Measurements from ENCODE around the gene PCSK9. TPM values are rescaled to one million over a fixed set of nuclear protein-coding genes. Genes with fewer than 3 reads are reported as not detected.

The PCSK9 gene
- total and polyA plus RNA-seq, 9 of the 15 experiments (the other 6 are each of a cell fraction or from before 2014, with no cell fraction given) = 3.2 to 58.6 (median 24.7) TPM

DNA sequence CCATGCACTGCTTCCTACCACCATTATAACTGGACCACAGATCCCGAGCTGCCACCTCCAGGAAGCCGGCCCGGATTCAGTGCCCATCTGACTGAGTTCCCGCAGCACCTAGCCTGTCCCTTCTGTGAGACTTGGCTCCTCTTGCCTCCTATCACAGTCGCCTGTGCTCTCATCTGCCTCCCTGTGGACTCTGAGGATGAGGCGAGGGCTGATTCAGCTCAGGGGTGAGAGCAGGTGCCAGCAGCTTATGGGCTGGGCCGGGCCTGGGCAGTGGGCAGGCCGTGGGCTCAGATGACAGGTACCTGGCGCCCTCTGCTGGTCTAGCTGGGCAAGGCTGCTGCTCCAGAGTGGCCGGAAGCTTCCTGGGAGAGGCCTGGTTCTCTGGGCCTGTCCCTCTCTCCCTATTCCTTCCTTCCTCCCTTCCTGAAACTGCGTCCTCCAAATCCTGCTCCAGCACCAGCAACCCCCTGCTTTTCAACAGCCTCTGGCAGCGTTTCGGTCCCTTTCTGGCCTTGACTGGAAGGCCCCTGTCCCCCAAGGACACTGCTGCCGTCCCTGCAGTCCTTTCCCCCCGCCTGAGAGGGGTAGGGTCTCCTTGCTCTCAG, 17.3 kb upstream of the PCSK9 start (continued):
- no peak for TF ChIP-seq ZNF75A (CRISPR knock-in tag; IDR thresholded peaks at IDR 0.05)
- no peak for TF ChIP-seq ZNF507 (tag; conservative IDR thresholded peaks at IDR 0.05)
- TF ChIP-seq ZBTB26 (CRISPR knock-in tag; IDR thresholded peaks at IDR 0.05) = no peak
- TF ChIP-seq TARDBP (IDR thresholded peaks at IDR 0.05) = peak; percentile 59; the same call in 1 of the 2 replicates
- TF ChIP-seq, protein P1, sequence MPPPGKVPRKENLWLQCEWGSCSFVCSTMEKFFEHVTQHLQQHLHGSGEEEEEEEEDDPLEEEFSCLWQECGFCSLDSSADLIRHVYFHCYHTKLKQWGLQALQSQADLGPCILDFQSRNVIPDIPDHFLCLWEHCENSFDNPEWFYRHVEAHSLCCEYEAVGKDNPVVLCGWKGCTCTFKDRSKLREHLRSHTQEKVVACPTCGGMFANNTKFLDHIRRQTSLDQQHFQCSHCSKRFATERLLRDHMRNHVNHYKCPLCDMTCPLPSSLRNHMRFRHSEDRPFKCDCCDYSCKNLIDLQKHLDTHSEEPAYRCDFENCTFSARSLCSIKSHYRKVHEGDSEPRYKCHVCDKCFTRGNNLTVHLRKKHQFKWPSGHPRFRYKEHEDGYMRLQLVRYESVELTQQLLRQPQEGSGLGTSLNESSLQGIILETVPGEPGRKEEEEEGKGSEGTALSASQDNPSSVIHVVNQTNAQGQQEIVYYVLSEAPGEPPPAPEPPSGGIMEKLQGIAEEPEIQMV (tag; conservative IDR thresholded peaks at IDR 0.05; ENCODE audit: low read depth) = no peak
- no peak for TF ChIP-seq NFYB (IDR thresholded peaks at IDR 0.05; ENCODE audit: extremely low read depth, insufficient read length)
- TF ChIP-seq NFATC3 (IDR thresholded peaks at IDR 0.05) = 0 out of 2 replicates have a peak, but pooled peaks have one; percentile 28
- no peak for TF ChIP-seq HDAC6 (IDR thresholded peaks at IDR 0.05; ENCODE audit: low read depth, low read length)
- no peak for TF ChIP-seq SAFB (IDR thresholded peaks at IDR 0.05; ENCODE audit: borderline replicate concordance, low read depth, low read length)
- TF ChIP-seq SRSF7 (optimal IDR thresholded peaks at IDR 0.05; ENCODE audit: low read depth, low read length) = no peak
- TF ChIP-seq, protein P2, sequence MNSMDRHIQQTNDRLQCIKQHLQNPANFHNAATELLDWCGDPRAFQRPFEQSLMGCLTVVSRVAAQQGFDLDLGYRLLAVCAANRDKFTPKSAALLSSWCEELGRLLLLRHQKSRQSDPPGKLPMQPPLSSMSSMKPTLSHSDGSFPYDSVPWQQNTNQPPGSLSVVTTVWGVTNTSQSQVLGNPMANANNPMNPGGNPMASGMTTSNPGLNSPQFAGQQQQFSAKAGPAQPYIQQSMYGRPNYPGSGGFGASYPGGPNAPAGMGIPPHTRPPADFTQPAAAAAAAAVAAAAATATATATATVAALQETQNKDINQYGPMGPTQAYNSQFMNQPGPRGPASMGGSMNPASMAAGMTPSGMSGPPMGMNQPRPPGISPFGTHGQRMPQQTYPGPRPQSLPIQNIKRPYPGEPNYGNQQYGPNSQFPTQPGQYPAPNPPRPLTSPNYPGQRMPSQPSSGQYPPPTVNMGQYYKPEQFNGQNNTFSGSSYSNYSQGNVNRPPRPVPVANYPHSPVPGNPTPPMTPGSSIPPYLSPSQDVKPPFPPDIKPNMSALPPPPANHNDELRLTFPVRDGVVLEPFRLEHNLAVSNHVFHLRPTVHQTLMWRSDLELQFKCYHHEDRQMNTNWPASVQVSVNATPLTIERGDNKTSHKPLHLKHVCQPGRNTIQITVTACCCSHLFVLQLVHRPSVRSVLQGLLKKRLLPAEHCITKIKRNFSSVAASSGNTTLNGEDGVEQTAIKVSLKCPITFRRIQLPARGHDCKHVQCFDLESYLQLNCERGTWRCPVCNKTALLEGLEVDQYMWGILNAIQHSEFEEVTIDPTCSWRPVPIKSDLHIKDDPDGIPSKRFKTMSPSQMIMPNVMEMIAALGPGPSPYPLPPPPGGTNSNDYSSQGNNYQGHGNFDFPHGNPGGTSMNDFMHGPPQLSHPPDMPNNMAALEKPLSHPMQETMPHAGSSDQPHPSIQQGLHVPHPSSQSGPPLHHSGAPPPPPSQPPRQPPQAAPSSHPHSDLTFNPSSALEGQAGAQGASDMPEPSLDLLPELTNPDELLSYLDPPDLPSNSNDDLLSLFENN (IDR thresholded peaks at IDR 0.05; ENCODE audit: low read depth in 2 of 2, low read length in 2 of 2) = no peak
- peak; percentile 88 for TF ChIP-seq ZNF436 (CRISPR knock-in tag; IDR thresholded peaks at IDR 0.05)
- no peak for TF ChIP-seq IRF1 (CRISPR knock-in tag; IDR thresholded peaks at IDR 0.05; ENCODE audit: borderline replicate concordance)
- no peak for TF ChIP-seq ZNF280A (IDR thresholded peaks at IDR 0.05; ENCODE audit: low read depth, partially characterized antibody)
- no peak for TF ChIP-seq U2AF2 (optimal IDR thresholded peaks at IDR 0.05; ENCODE audit: low read depth, low read length)
- no peak for TF ChIP-seq THRAP3 (IDR thresholded peaks at IDR 0.05; ENCODE audit: borderline replicate concordance)
- no peak for TF ChIP-seq FOXK1 (CRISPR knock-in tag; IDR thresholded peaks at IDR 0.05; ENCODE audit: borderline replicate concordance)
- TF ChIP-seq ZNF263 (CRISPR knock-in tag; IDR thresholded peaks at IDR 0.05; ENCODE audit: borderline replicate concordance) = no peak; the same call in 1 of the 2 replicates
